ENCODE data around the gene TTC32.

TTC32 gene

GRCh38 chr2:19873014-19873413 is 28.8 kb downstream of the TTC32 start:
- no peak for DNase-seq

GRCh38 chr2:19872302-19872701 is 29.5 kb downstream of the TTC32 start:
- no peak for DNase-seq

GRCh38 chr2:19871836-19872235 is 29.9 kb downstream of the TTC32 start:
- no peak for DNase-seq

- DNase-seq, result no peak
Measured at GRCh38 chr2:19870792-19871191, 31.0 kb downstream of the TTC32 start.

GRCh38 chr2:19868701-19869580 is 32.8 kb downstream of the TTC32 start:
- no peak for DNase-seq

GRCh38 chr2:19868224-19868623 is 33.6 kb downstream of the TTC32 start:
- no peak for DNase-seq

GRCh38 chr2:19866771-19867170 is 35.0 kb downstream of the TTC32 start:
- no peak for DNase-seq

GRCh38 chr2:19865151-19865550 is 36.6 kb downstream of the TTC32 start:
- no peak for DNase-seq

- DNase-seq, result no peak
Measured at GRCh38 chr2:19864381-19864780, 37.4 kb downstream of the TTC32 start.

- peak; percentile 32 for DNase-seq
Measured at GRCh38 chr2:19863303-19864041, 38.3 kb downstream of the TTC32 start.

- DNase-seq, result no peak
Measured at GRCh38 chr2:19861813-19862212, 40.0 kb downstream of the TTC32 start.

GRCh38 chr2:19860022-19860421 is 41.8 kb downstream of the TTC32 start:
- no peak for DNase-seq

GRCh38 chr2:19859565-19859964 is 42.2 kb downstream of the TTC32 start:
- DNase-seq, result no peak

GRCh38 chr2:19857806-19858205 is 44.0 kb downstream of the TTC32 start:
- no peak for DNase-seq

- DNase-seq, result no peak
Measured at GRCh38 chr2:19857100-19857499, 44.7 kb downstream of the TTC32 start.

GRCh38 chr2:19855542-19856431 is 46.0 kb downstream of the TTC32 start:
- no peak for DNase-seq

GRCh38 chr2:19854596-19855541 is 46.9 kb downstream of the TTC32 start:
- DNase-seq, result no peak

- DNase-seq, result no peak
Measured at GRCh38 chr2:19851116-19851695, 50.6 kb downstream of the TTC32 start.

- DNase-seq, result no peak
Measured at GRCh38 chr2:19850056-19851050, 51.4 kb downstream of the TTC32 start.

- DNase-seq, result no peak
Measured at GRCh38 chr2:19848952-19849351, 52.8 kb downstream of the TTC32 start.
